HEK293 (cell line): ENCODE results near the gene HOXA3.

Experiments used
- CTCF ChIA-PET: fragments of 350-600 bp; formaldehyde crosslinking; extraction: SDS; loops from one replicate; lab custom pipeline; 2021; ENCODE audit warnings: antibody characterized with exemption; lab: Yijun Ruan, JAX
- POLR2A ChIA-PET: fragments of 300-600 bp; formaldehyde crosslinking; extraction: SDS; loops from one replicate; lab custom pipeline; 2020; ENCODE audit warnings: antibody characterized with exemption, inconsistent platforms; lab: Yijun Ruan, JAX
- H3K27ac ChIP-seq: fragments of 200-500 bp; sonication (Bioruptor generic); 2 replicates; pipeline ENCODE4 v1.5.1; 2014; ENCODE audit warnings: low read depth, low read length, control low read depth, inconsistent platforms; ENCODE audit errors: extremely low read depth
- H3K36me3 ChIP-seq, 2 experiments: fragments of 200-500 bp in 1 of 2; sonication (Bioruptor generic) in 1 of 2; 1 replicate in 1 of 2; 2 replicates in 1 of 2; pipeline ENCODE4 v1.5.1; 2014 to 2017; ENCODE audit warnings: inconsistent platforms in 2 of 2, low read length in 2 of 2; ENCODE audit not compliant: control insufficient read depth in 2 of 2, insufficient read depth in 1 of 2
- H3K4me1 ChIP-seq: fragments of 200-500 bp; sonication (Bioruptor generic); 2 replicates; pipeline ENCODE4 v1.5.1; 2014; ENCODE audit warnings: mild to moderate bottlenecking, low read length, inconsistent platforms; ENCODE audit not compliant: control insufficient read depth, insufficient read depth
- H3K4me3 ChIP-seq: 2 replicates; pipeline ENCODE4 v1.5.1; 2011; ENCODE audit warnings: low read depth, mild to moderate bottlenecking, control low read depth, low read length, moderate library complexity
- H3K9me3 ChIP-seq: fragments of 200-500 bp; sonication (Bioruptor generic); 2 replicates; pipeline ENCODE4 v1.5.1; 2014; ENCODE audit warnings: low read depth, low read length, inconsistent platforms; ENCODE audit not compliant: control insufficient read depth, insufficient read depth
- FEZF1 ChIP-seq: fragments of 450-650 bp; formaldehyde crosslinking; IDR thresholded peaks from 2 replicates; pipeline ENCODE4 v1.5.1; 2016; ENCODE audit warnings: missing biosample characterization, missing genetic modification characterization
- GLIS1 ChIP-seq: fragments of 450-650 bp; formaldehyde crosslinking; IDR thresholded peaks from 2 replicates; pipeline ENCODE4 v1.5.1; 2016; ENCODE audit warnings: missing biosample characterization, missing genetic modification characterization
- GLIS2 ChIP-seq: fragments of 450-650 bp; formaldehyde crosslinking; IDR thresholded peaks from 2 replicates; pipeline ENCODE4 v1.5.1; 2016; ENCODE audit warnings: missing biosample characterization, missing genetic modification characterization
- IKZF3 ChIP-seq: fragments of 450-650 bp; IDR thresholded peaks from 2 replicates; pipeline ENCODE4 v1.5.0; 2018; ENCODE audit warnings: missing biosample characterization, mild to moderate bottlenecking, missing genetic modification characterization, moderate library complexity
- KLF1 ChIP-seq: fragments of 450-650 bp; formaldehyde crosslinking; IDR thresholded peaks from 2 replicates; pipeline ENCODE4 v1.5.1; 2016; ENCODE audit warnings: missing biosample characterization, missing genetic modification characterization
- KLF8 ChIP-seq: fragments of 450-650 bp; formaldehyde crosslinking; IDR thresholded peaks from 2 replicates; pipeline ENCODE4 v1.5.1; 2016; ENCODE audit warnings: missing biosample characterization, missing genetic modification characterization
- KLF9 ChIP-seq: fragments of 450-650 bp; formaldehyde crosslinking; IDR thresholded peaks from 2 replicates; pipeline ENCODE4 v1.5.1; 2016; ENCODE audit warnings: missing biosample characterization, missing genetic modification characterization, low read depth
- PATZ1 ChIP-seq: fragments of 450-650 bp; formaldehyde crosslinking; IDR thresholded peaks from 2 replicates; pipeline ENCODE4 v1.5.1; 2016; ENCODE audit warnings: missing biosample characterization, missing genetic modification characterization
- SP2 ChIP-seq: fragments of 450-650 bp; formaldehyde crosslinking; IDR thresholded peaks from 2 replicates; pipeline ENCODE4 v1.5.1; 2016; ENCODE audit warnings: missing biosample characterization, missing genetic modification characterization
- SP3 ChIP-seq: fragments of 450-650 bp; formaldehyde crosslinking; IDR thresholded peaks from 2 replicates; pipeline ENCODE4 v1.5.1; 2016; ENCODE audit warnings: missing biosample characterization, missing genetic modification characterization
- WT1 ChIP-seq: fragments of 450-650 bp; formaldehyde crosslinking; IDR thresholded peaks from 2 replicates; pipeline ENCODE4 v1.5.1; 2016; ENCODE audit warnings: missing biosample characterization, missing genetic modification characterization
- YY1 ChIP-seq: fragments of 450-650 bp; formaldehyde crosslinking; IDR thresholded peaks from 2 replicates; pipeline ENCODE4 v1.5.1; 2018; ENCODE audit warnings: missing biosample characterization, missing genetic modification characterization
- ZBTB1 ChIP-seq: fragments of 450-650 bp; formaldehyde crosslinking; IDR thresholded peaks from 2 replicates; pipeline ENCODE4 v1.5.1; 2016; ENCODE audit warnings: missing biosample characterization, missing genetic modification characterization
- ZBTB44 ChIP-seq: fragments of 450-650 bp; IDR thresholded peaks from 2 replicates; pipeline ENCODE4 v1.5.1; 2018; ENCODE audit warnings: missing biosample characterization, mild to moderate bottlenecking, missing genetic modification characterization
- ZFP69B ChIP-seq: fragments of 450-650 bp; formaldehyde crosslinking; IDR thresholded peaks from 2 replicates; pipeline ENCODE4 v1.5.1; 2016; ENCODE audit warnings: missing biosample characterization, missing genetic modification characterization
- ZIC2 ChIP-seq: fragments of 450-650 bp; formaldehyde crosslinking; IDR thresholded peaks from 2 replicates; pipeline ENCODE4 v1.5.1; 2016; ENCODE audit warnings: missing biosample characterization, missing genetic modification characterization
- ZNF23 ChIP-seq: fragments of 450-650 bp; formaldehyde crosslinking; IDR thresholded peaks from 2 replicates; pipeline ENCODE4 v1.5.1; 2016; ENCODE audit warnings: missing biosample characterization, missing genetic modification characterization, borderline replicate concordance
- ZNF398 ChIP-seq: fragments of 450-650 bp; formaldehyde crosslinking; IDR thresholded peaks from 2 replicates; pipeline ENCODE4 v1.5.1; 2017; ENCODE audit warnings: missing biosample characterization, missing genetic modification characterization
- ZNF449 ChIP-seq: fragments of 450-650 bp; formaldehyde crosslinking; IDR thresholded peaks from 2 replicates; pipeline ENCODE4 v1.5.1; 2017; ENCODE audit warnings: missing biosample characterization, mild to moderate bottlenecking, missing genetic modification characterization, moderate library complexity
- ZNF600 ChIP-seq: fragments of 450-650 bp; formaldehyde crosslinking; IDR thresholded peaks from 2 replicates; pipeline ENCODE4 v1.5.1; 2016; ENCODE audit warnings: missing biosample characterization, missing genetic modification characterization
- ZSCAN18 ChIP-seq: fragments of 450-650 bp; formaldehyde crosslinking; IDR thresholded peaks from 2 replicates; pipeline ENCODE4 v1.5.1; 2016; ENCODE audit warnings: missing biosample characterization, missing genetic modification characterization
- ZSCAN4 ChIP-seq: fragments of 450-650 bp; formaldehyde crosslinking; IDR thresholded peaks from 2 replicates; pipeline ENCODE4 v1.5.1; 2017; ENCODE audit warnings: missing biosample characterization, missing genetic modification characterization
- ZXDB ChIP-seq: fragments of 450-650 bp; formaldehyde crosslinking; IDR thresholded peaks from 2 replicates; pipeline ENCODE4 v1.5.1; 2016; ENCODE audit warnings: missing biosample characterization, missing genetic modification characterization

The HOXA3 gene

GRCh38 chr7:27174874-27175625, 22.7 kb upstream of the HOXA3 start:
- H3K4me3 ChIP-seq: peak overlapping the region; percentile 76
- peak; percentile 55; the same call in 1 of the 2 replicates for TF ChIP-seq ZBTB44 (tag by site-specific recombination)
- TF ChIP-seq ZIC2 (tag by site-specific recombination): peak; percentile 84
- peak; percentile 87 for TF ChIP-seq KLF9 (tag by site-specific recombination)
- peak; percentile 44 for TF ChIP-seq GLIS2 (tag by site-specific recombination)
- TF ChIP-seq ZBTB1 (tag by site-specific recombination): no peak
- peak; percentile 79 for TF ChIP-seq ZSCAN4 (tag by site-specific recombination)
- peak; percentile 54 for TF ChIP-seq PATZ1
- TF ChIP-seq WT1 (tag by site-specific recombination): peak; percentile 64
- no peak for TF ChIP-seq ZNF449
- peak; percentile 63 for TF ChIP-seq KLF8 (tag by site-specific recombination)
- TF ChIP-seq ZXDB: peak; percentile 40; the same call in 1 of the 2 replicates
- peak; percentile 89 for TF ChIP-seq FEZF1 (tag by site-specific recombination)
- peak; percentile 52 for TF ChIP-seq KLF1 (tag by site-specific recombination)
- TF ChIP-seq ZNF23 (tag by site-specific recombination): no peak
- no peak for TF ChIP-seq ZSCAN18 (tag by site-specific recombination)
- peak; percentile 48; the same call in 1 of the 2 replicates for TF ChIP-seq SP2
- TF ChIP-seq SP3 (tag by site-specific recombination): peak; percentile 55; the same call in 1 of the 2 replicates
- TF ChIP-seq IKZF3 (tag by site-specific recombination): 0 out of 2 replicates have a peak, but pooled peaks have one; percentile 42
- TF ChIP-seq ZFP69B: no peak
- peak; percentile 35; the same call in 1 of the 2 replicates for TF ChIP-seq GLIS1 (tag by site-specific recombination)
- peak; percentile 85 for TF ChIP-seq ZNF398
- no peak for TF ChIP-seq ZNF600 (tag by site-specific recombination)
- TF ChIP-seq YY1 (tag by site-specific recombination): 0 out of 2 replicates have a peak, but pooled peaks have one; percentile 0

More at GRCh38 chr7:27174874-27175625, 22.7 kb upstream of the HOXA3 start:
- ChIA-PET POLR2A (interaction anchor here (0.6 to 11.2 kb wide), 12 partner anchors 9 to 1312 kb away, joined by 3 to 237 read pairs (median 4); partner anchors contain the start of genes CBX3, HOXA11, HOXA13 and HOXA3), CTCF (interaction anchor here (0.7 to 2.2 kb wide), 2 partner anchors 9 to 466 kb away, joined by 3 to 7 read pairs; partner anchors contain the start of gene HOXA11)
- Histone ChIP-seq H3K36me3 (peaks cover 8% of the 10 kb centered on the region in 2 experiments), H3K27ac (peak overlapping the region; percentile 100), H3K9me3 (no peaks in the 10 kb centered on the region), H3K4me1 (peaks cover 10% of the 10 kb centered on the region)
